Measurements from ENCODE around the gene CH25H.

GRCh38 chr10:89217057-89217990 is 10.2 kb upstream of the CH25H start:
- TF ChIP-seq, protein P1, sequence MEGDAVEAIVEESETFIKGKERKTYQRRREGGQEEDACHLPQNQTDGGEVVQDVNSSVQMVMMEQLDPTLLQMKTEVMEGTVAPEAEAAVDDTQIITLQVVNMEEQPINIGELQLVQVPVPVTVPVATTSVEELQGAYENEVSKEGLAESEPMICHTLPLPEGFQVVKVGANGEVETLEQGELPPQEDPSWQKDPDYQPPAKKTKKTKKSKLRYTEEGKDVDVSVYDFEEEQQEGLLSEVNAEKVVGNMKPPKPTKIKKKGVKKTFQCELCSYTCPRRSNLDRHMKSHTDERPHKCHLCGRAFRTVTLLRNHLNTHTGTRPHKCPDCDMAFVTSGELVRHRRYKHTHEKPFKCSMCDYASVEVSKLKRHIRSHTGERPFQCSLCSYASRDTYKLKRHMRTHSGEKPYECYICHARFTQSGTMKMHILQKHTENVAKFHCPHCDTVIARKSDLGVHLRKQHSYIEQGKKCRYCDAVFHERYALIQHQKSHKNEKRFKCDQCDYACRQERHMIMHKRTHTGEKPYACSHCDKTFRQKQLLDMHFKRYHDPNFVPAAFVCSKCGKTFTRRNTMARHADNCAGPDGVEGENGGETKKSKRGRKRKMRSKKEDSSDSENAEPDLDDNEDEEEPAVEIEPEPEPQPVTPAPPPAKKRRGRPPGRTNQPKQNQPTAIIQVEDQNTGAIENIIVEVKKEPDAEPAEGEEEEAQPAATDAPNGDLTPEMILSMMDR (IDR thresholded peaks at IDR 0.05 in 2 of 3, conservative IDR thresholded peaks at IDR 0.05 in 1 of 3; ENCODE audit: control insufficient read depth in 2 of 3, extremely low read depth in 1 of 3, insufficient read depth in 1 of 3, low read depth in 3 of 3, low read length in 3 of 3), result peak; percentile 50 to 66 (median 64)
- no peak for TF ChIP-seq JUNB (IDR thresholded peaks at IDR 0.05)
- TF ChIP-seq EZH2 (IDR thresholded peaks at IDR 0.05; ENCODE audit: borderline replicate concordance, control insufficient read depth, low read depth, low read length), result no peak
- no peak for TF ChIP-seq POLR2AphosphoS2 (IDR thresholded peaks at IDR 0.05; ENCODE audit: low read depth, low read length)
- TF ChIP-seq FOXM1 (IDR thresholded peaks at IDR 0.05; ENCODE audit: low read depth, low read length), result no peak
- no peak for TF ChIP-seq SRF (IDR thresholded peaks at IDR 0.05; ENCODE audit: low read depth in 2 of 2, low read length in 2 of 2)
- no peak for TF ChIP-seq ZNF274 (IDR thresholded peaks at IDR 0.05; ENCODE audit: insufficient read depth, insufficient read length)
- TF ChIP-seq NFYB (IDR thresholded peaks at IDR 0.05; ENCODE audit: insufficient read depth, low read depth, low read length), result no peak
- TF ChIP-seq SPI1 (IDR thresholded peaks at IDR 0.05; ENCODE audit: borderline replicate concordance, insufficient read depth, low read depth, low read length), result no peak
- TF ChIP-seq NFIC (IDR thresholded peaks at IDR 0.05; ENCODE audit: low read depth, low read length), result no peak
- TF ChIP-seq BCLAF1 (IDR thresholded peaks at IDR 0.05), result no peak
- no peak for TF ChIP-seq SP1 (IDR thresholded peaks at IDR 0.05; ENCODE audit: low read depth, low read length)
- TF ChIP-seq POLR2AphosphoS5 (IDR thresholded peaks at IDR 0.05; ENCODE audit: low read length), result no peak
